GM23338 (cell line): ENCODE results near the gene ZNF358. TPM values are rescaled to one million over a fixed set of nuclear protein-coding genes. Genes with fewer than 3 reads are reported as not detected.

Experiments
- ATAC-seq: fragments of 200-7000 bp; cut with Tn5 transposase; 3 replicates; pipeline ENCODE4 v1.9.1; 2020
- DNase-seq: peaks from one replicate; pipeline ENCODE4 v3.0.0-alpha.2; 2015; ENCODE audit warnings: low spot score
- H2AFZ ChIP-seq: fragments of 200-600 bp; sonication (generic); 2 replicates; pipeline ENCODE4 v1.8.0; 2016; ENCODE audit warnings: antibody characterized with exemption, mild to moderate bottlenecking, moderate library complexity
- H3F3A ChIP-seq: fragments of 200-600 bp; sonication (generic); replicated peaks from 2 replicates; pipeline ENCODE4 v1.8.0; 2017; ENCODE audit warnings: antibody characterized with exemption, mixed run types, low read depth
- H3K27ac ChIP-seq: fragments of 200-600 bp; sonication (generic); 2 replicates; pipeline ENCODE4 v1.6.1; 2016; ENCODE audit warnings: low read depth
- H3K27me3 ChIP-seq: fragments of 200-600 bp; sonication (generic); 2 replicates; pipeline ENCODE4 v1.8.0; 2016; ENCODE audit warnings: mild to moderate bottlenecking, mixed run types, moderate library complexity; ENCODE audit not compliant: insufficient read depth
- H3K36me3 ChIP-seq: fragments of 200-600 bp; sonication (generic); 2 replicates; pipeline ENCODE4 v1.8.0; 2016; ENCODE audit warnings: mild to moderate bottlenecking; ENCODE audit not compliant: insufficient read depth
- H3K4me1 ChIP-seq: fragments of 200-600 bp; sonication (generic); 2 replicates; pipeline ENCODE4 v1.8.0; 2016; ENCODE audit warnings: mild to moderate bottlenecking, moderate library complexity; ENCODE audit not compliant: insufficient read depth
- H3K4me2 ChIP-seq: fragments of 200-600 bp; sonication (generic); 2 replicates; pipeline ENCODE4 v1.7.1; 2017; ENCODE audit warnings: mixed run types
- H3K4me3 ChIP-seq: fragments of 200-600 bp; sonication (generic); 2 replicates; pipeline ENCODE4 v1.6.1; 2016; ENCODE audit warnings: mixed run types
- H3K79me2 ChIP-seq: fragments of 200-600 bp; sonication (generic); replicated peaks from 2 replicates; pipeline ENCODE4 v1.8.0; 2017; ENCODE audit warnings: mild to moderate bottlenecking; ENCODE audit not compliant: insufficient read depth
- H3K9me2 ChIP-seq: fragments of 200-600 bp; sonication (generic); 2 replicates; pipeline ENCODE4 v1.8.0; 2017; ENCODE audit not compliant: insufficient read depth
- H4K20me1 ChIP-seq: fragments of 200-600 bp; sonication (generic); replicated peaks from 2 replicates; pipeline ENCODE4 v1.8.0; 2017; ENCODE audit warnings: mild to moderate bottlenecking; ENCODE audit not compliant: insufficient read depth
- H3K27ac Mint-ChIP-seq: 2 replicates; pipeline ENCODE4 v1.8.0; 2020; ENCODE audit warnings: inconsistent platforms, mild to moderate bottlenecking, moderate library complexity, mixed read lengths
- H3K27me3 Mint-ChIP-seq: 3 replicates; pipeline ENCODE4 v1.8.0; 2022; ENCODE audit warnings: low read depth, mild to moderate bottlenecking, moderate library complexity, mixed read lengths, inconsistent platforms; ENCODE audit not compliant: insufficient read depth, poor library complexity
- H3K36me3 Mint-ChIP-seq: 3 replicates; pipeline ENCODE4 v1.8.0; 2021; ENCODE audit warnings: low read depth, mild to moderate bottlenecking, inconsistent platforms, moderate library complexity, mixed read lengths
- H3K4me1 Mint-ChIP-seq: 3 replicates; pipeline ENCODE4 v1.8.0; 2020; ENCODE audit warnings: mild to moderate bottlenecking, inconsistent platforms, mixed read lengths
- H3K4me3 Mint-ChIP-seq: 3 replicates; pipeline ENCODE4 v1.8.0; 2021; ENCODE audit warnings: moderate library complexity, mild to moderate bottlenecking, inconsistent platforms, mixed read lengths
- H3K9me3 Mint-ChIP-seq: 3 replicates; pipeline ENCODE4 v1.8.0; 2020; ENCODE audit warnings: moderate library complexity, mild to moderate bottlenecking, inconsistent platforms, mixed read lengths
- CREB1 ChIP-seq: fragments of 250-450 bp; sonication (Bioruptor Pico); IDR thresholded peaks from 2 replicates; pipeline ENCODE4 v1.5.0; 2020; ENCODE audit warnings: low read depth, mild to moderate bottlenecking, moderate library complexity
- EZH2 ChIP-seq: fragments of 200-600 bp; sonication (generic); IDR thresholded peaks from one replicate; pipeline ENCODE4 v1.8.0; 2017; ENCODE audit warnings: antibody characterized with exemption, mild to moderate bottlenecking, low read depth; ENCODE audit not compliant: unreplicated experiment
- EZH2phosphoT487 ChIP-seq: fragments of 200-600 bp; sonication (generic); IDR thresholded peaks from one replicate; pipeline ENCODE4 v1.8.1; 2018; ENCODE audit warnings: antibody characterized with exemption; ENCODE audit not compliant: unreplicated experiment
- JUNB ChIP-seq: IDR thresholded peaks from one replicate; pipeline ENCODE4 v1.6.1; 2016; ENCODE audit warnings: antibody characterized with exemption; ENCODE audit not compliant: unreplicated experiment
- NANOG ChIP-seq: IDR thresholded peaks from 2 replicates; pipeline ENCODE4 v1.6.1; 2016; ENCODE audit warnings: antibody characterized with exemption, borderline replicate concordance
- POLR2AphosphoS5 ChIP-seq: IDR thresholded peaks from 2 replicates; pipeline ENCODE4 v1.6.1; 2016; ENCODE audit warnings: antibody characterized with exemption, low read depth
- STAT1 ChIP-seq: IDR thresholded peaks from one replicate; pipeline ENCODE4 v1.6.1; 2016; ENCODE audit warnings: antibody characterized with exemption; ENCODE audit not compliant: unreplicated experiment
- ZNF114 ChIP-seq: fragments of 250-450 bp; sonication (Bioruptor Pico); IDR thresholded peaks from 2 replicates; pipeline ENCODE4 v1.5.0; 2020; ENCODE audit warnings: mild to moderate bottlenecking, moderate library complexity
- ZNF331 ChIP-seq: fragments of 250-450 bp; sonication (Bioruptor Pico); IDR thresholded peaks from 2 replicates; pipeline ENCODE4 v1.5.0; 2020; ENCODE audit warnings: low read depth, mild to moderate bottlenecking, moderate library complexity
- polyA plus RNA-seq: library from polyadenylated mRNA; unstranded; fragments of >200 nt; fragmentation: Nextera tagmentation; extraction: Ambion mirVana; gene quantifications from 2 replicates; pipeline ENCODE4 v1.2.1, GENCODE V29; 2016
- total RNA-seq: library from RNA; depleted of rRNA; stranded (reverse); fragments of >200 nt; shearing (Covaris generic); gene quantifications from 2 replicates; pipeline ENCODE4 v1.2.3, GENCODE V29; 2014
- TF ChIP-seq, protein P1 (sequence below): IDR thresholded peaks from 2 replicates; pipeline ENCODE4 v1.6.1; 2016; ENCODE audit warnings: antibody characterized with exemption
- TF ChIP-seq, protein P2 (sequence below): IDR thresholded peaks from one replicate; pipeline ENCODE4 v1.6.1; 2018; ENCODE audit warnings: antibody characterized with exemption; ENCODE audit not compliant: unreplicated experiment
- TF ChIP-seq, protein P3 (sequence below): fragments of 250-450 bp; sonication (Bioruptor Pico); IDR thresholded peaks from 2 replicates; pipeline ENCODE4 v1.5.0; 2020; ENCODE audit warnings: mild to moderate bottlenecking, moderate library complexity
- TF ChIP-seq, protein P4 (sequence below), 2 experiments: fragments of 200-600 bp in 1 of 2; sonication (generic) in 1 of 2; conservative IDR thresholded peaks; 2 replicates each; pipeline versions ENCODE4 v1.5.1 to v1.6.1; 2016 to 2017; ENCODE audit warnings: antibody characterized with exemption in 2 of 2, low read depth in 2 of 2, mild to moderate bottlenecking in 2 of 2, moderate library complexity in 1 of 2

The ZNF358 gene
- total and polyA plus RNA-seq, 2 experiments from 2014 or later = 23.8 to 52.9 TPM

DNA sequence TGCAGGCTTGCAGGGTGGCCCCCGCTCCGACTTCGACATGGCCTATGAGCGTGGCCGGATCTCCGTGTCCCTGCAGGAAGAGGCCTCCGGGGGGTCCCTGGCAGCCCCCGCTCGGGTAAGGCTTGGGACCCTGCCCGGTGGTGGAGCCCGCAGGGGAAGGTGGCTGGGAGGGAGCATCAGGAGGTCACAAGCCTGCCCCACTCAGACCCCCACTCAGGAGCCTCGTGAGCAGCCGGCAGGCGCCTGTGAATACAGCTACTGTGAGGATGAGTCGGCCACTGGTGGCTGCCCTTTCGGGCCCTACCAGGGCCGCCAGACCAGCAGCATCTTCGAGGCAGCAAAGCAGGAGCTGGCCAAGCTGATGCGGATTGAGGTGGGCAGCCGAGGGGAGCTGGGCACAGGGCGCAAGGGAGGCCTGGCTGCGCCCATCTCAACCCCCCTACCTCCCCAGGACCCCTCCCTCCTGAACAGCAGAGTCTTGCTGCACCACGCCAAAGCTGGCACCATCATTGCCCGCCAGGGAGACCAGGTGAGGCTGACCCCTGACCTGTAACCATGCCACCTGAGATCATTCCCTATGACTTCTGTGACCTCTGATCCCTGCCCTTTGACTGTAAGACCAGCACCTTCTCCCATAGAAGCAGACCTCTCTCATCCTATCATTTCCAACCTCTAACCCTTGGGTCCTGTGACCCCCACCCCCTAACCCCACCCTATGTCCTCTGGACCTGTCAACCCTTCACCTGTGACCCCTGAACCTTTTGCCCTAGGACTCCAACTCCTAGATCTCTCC, 26.8 kb downstream of the ZNF358 start:
- H3K27me3 Mint-ChIP-seq = peaks cover 10% of the 10 kb centered on the region
- ATAC-seq = no peak

More for the DNA sequence above, 26.8 kb downstream of the ZNF358 start:
- H3K4me2 ChIP-seq = no peak overlapping the region
- H4K20me1 ChIP-seq = no peaks in the 10 kb centered on the region
- no peaks in the 10 kb centered on the region for H3K4me1 Mint-ChIP-seq
- H3K4me1 ChIP-seq = no peaks in the 10 kb centered on the region
- H3K27me3 ChIP-seq = no peaks in the 10 kb centered on the region
- no peak for TF ChIP-seq POLR2AphosphoS5
- no peak for TF ChIP-seq JUNB
- TF ChIP-seq, protein P1, sequence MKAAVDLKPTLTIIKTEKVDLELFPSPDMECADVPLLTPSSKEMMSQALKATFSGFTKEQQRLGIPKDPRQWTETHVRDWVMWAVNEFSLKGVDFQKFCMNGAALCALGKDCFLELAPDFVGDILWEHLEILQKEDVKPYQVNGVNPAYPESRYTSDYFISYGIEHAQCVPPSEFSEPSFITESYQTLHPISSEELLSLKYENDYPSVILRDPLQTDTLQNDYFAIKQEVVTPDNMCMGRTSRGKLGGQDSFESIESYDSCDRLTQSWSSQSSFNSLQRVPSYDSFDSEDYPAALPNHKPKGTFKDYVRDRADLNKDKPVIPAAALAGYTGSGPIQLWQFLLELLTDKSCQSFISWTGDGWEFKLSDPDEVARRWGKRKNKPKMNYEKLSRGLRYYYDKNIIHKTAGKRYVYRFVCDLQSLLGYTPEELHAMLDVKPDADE = no peak
- no peak for TF ChIP-seq ZNF114 (CRISPR knock-in tag)
- TF ChIP-seq EZH2 = no peak
- TF ChIP-seq STAT1 = no peak
- TF ChIP-seq NANOG = no peak
- TF ChIP-seq, protein P2, sequence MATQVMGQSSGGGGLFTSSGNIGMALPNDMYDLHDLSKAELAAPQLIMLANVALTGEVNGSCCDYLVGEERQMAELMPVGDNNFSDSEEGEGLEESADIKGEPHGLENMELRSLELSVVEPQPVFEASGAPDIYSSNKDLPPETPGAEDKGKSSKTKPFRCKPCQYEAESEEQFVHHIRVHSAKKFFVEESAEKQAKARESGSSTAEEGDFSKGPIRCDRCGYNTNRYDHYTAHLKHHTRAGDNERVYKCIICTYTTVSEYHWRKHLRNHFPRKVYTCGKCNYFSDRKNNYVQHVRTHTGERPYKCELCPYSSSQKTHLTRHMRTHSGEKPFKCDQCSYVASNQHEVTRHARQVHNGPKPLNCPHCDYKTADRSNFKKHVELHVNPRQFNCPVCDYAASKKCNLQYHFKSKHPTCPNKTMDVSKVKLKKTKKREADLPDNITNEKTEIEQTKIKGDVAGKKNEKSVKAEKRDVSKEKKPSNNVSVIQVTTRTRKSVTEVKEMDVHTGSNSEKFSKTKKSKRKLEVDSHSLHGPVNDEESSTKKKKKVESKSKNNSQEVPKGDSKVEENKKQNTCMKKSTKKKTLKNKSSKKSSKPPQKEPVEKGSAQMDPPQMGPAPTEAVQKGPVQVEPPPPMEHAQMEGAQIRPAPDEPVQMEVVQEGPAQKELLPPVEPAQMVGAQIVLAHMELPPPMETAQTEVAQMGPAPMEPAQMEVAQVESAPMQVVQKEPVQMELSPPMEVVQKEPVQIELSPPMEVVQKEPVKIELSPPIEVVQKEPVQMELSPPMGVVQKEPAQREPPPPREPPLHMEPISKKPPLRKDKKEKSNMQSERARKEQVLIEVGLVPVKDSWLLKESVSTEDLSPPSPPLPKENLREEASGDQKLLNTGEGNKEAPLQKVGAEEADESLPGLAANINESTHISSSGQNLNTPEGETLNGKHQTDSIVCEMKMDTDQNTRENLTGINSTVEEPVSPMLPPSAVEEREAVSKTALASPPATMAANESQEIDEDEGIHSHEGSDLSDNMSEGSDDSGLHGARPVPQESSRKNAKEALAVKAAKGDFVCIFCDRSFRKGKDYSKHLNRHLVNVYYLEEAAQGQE = no peak
- TF ChIP-seq, protein P3, sequence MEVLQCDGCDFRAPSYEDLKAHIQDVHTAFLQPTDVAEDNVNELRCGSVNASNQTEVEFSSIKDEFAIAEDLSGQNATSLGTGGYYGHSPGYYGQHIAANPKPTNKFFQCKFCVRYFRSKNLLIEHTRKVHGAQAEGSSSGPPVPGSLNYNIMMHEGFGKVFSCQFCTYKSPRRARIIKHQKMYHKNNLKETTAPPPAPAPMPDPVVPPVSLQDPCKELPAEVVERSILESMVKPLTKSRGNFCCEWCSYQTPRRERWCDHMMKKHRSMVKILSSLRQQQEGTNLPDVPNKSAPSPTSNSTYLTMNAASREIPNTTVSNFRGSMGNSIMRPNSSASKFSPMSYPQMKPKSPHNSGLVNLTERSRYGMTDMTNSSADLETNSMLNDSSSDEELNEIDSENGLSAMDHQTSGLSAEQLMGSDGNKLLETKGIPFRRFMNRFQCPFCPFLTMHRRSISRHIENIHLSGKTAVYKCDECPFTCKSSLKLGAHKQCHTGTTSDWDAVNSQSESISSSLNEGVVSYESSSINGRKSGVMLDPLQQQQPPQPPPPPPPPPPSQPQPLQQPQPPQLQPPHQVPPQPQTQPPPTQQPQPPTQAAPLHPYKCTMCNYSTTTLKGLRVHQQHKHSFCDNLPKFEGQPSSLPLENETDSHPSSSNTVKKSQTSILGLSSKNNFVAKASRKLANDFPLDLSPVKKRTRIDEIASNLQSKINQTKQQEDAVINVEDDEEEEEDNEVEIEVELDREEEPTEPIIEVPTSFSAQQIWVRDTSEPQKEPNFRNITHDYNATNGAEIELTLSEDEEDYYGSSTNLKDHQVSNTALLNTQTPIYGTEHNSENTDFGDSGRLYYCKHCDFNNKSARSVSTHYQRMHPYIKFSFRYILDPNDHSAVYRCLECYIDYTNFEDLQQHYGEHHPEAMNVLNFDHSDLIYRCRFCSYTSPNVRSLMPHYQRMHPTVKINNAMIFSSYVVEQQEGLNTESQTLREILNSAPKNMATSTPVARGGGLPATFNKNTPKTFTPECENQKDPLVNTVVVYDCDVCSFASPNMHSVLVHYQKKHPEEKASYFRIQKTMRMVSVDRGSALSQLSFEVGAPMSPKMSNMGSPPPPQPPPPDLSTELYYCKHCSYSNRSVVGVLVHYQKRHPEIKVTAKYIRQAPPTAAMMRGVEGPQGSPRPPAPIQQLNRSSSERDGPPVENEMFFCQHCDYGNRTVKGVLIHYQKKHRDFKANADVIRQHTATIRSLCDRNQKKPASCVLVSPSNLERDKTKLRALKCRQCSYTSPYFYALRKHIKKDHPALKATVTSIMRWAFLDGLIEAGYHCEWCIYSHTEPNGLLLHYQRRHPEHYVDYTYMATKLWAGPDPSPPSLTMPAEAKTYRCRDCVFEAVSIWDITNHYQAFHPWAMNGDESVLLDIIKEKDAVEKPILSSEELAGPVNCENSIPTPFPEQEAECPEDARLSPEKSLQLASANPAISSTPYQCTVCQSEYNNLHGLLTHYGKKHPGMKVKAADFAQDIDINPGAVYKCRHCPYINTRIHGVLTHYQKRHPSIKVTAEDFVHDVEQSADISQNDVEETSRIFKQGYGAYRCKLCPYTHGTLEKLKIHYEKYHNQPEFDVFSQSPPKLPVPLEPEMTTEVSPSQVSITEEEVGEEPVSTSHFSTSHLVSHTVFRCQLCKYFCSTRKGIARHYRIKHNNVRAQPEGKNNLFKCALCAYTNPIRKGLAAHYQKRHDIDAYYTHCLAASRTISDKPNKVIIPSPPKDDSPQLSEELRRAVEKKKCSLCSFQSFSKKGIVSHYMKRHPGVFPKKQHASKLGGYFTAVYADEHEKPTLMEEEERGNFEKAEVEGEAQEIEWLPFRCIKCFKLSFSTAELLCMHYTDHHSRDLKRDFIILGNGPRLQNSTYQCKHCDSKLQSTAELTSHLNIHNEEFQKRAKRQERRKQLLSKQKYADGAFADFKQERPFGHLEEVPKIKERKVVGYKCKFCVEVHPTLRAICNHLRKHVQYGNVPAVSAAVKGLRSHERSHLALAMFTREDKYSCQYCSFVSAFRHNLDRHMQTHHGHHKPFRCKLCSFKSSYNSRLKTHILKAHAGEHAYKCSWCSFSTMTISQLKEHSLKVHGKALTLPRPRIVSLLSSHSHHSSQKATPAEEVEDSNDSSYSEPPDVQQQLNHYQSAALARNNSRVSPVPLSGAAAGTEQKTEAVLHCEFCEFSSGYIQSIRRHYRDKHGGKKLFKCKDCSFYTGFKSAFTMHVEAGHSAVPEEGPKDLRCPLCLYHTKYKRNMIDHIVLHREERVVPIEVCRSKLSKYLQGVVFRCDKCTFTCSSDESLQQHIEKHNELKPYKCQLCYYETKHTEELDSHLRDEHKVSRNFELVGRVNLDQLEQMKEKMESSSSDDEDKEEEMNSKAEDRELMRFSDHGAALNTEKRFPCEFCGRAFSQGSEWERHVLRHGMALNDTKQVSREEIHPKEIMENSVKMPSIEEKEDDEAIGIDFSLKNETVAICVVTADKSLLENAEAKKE (CRISPR knock-in tag) = no peak
- no peak for TF ChIP-seq ZNF331 (CRISPR knock-in tag)
- TF ChIP-seq, protein P4, sequence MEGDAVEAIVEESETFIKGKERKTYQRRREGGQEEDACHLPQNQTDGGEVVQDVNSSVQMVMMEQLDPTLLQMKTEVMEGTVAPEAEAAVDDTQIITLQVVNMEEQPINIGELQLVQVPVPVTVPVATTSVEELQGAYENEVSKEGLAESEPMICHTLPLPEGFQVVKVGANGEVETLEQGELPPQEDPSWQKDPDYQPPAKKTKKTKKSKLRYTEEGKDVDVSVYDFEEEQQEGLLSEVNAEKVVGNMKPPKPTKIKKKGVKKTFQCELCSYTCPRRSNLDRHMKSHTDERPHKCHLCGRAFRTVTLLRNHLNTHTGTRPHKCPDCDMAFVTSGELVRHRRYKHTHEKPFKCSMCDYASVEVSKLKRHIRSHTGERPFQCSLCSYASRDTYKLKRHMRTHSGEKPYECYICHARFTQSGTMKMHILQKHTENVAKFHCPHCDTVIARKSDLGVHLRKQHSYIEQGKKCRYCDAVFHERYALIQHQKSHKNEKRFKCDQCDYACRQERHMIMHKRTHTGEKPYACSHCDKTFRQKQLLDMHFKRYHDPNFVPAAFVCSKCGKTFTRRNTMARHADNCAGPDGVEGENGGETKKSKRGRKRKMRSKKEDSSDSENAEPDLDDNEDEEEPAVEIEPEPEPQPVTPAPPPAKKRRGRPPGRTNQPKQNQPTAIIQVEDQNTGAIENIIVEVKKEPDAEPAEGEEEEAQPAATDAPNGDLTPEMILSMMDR (conservative IDR thresholded peaks at IDR 0.05; ENCODE audit: low read depth in 2 of 2) = no peak
- TF ChIP-seq EZH2phosphoT487 = no peak
- no peak for TF ChIP-seq CREB1 (CRISPR knock-in tag)
- no peak for DNase-seq
- H3K36me3 Mint-ChIP-seq = peaks cover 12% of the 10 kb centered on the region
- no peaks in the 10 kb centered on the region for H3K9me3 Mint-ChIP-seq
- no peak overlapping the region for H2AFZ ChIP-seq
- H3K27ac ChIP-seq = no peak overlapping the region
- H3K9me2 ChIP-seq = no peaks in the 10 kb centered on the region
- H3F3A ChIP-seq = no peaks in the 10 kb centered on the region
- no peaks in the 10 kb centered on the region for H3K79me2 ChIP-seq
- no peak overlapping the region for H3K27ac Mint-ChIP-seq
- H3K4me3 ChIP-seq = no peak overlapping the region
- no peaks in the 10 kb centered on the region; the same call in 1 of the 2 replicates for H3K36me3 ChIP-seq
- H3K4me3 Mint-ChIP-seq = no peak overlapping the region
